Breast epithelium (tissue), 4 donors: ENCODE measurements around the gene ZNF678. TPM values are rescaled to one million over a fixed set of nuclear protein-coding genes. Genes with fewer than 3 reads are reported as not detected.

Experiments used
- DNase-seq, 2 donors: peaks; one replicate each; pipeline ENCODE4 v3.0.0-alpha.2; 2019; ENCODE audit warnings: low spot score in 2 of 2
- H3K27ac ChIP-seq, 2 donors: fragments of 200-600 bp; sonication (generic) in 1 of 2; one replicate each; pipeline ENCODE4 v1.5.1; 2016 to 2019; ENCODE audit warnings: mild to moderate bottlenecking in 1 of 2
- H3K27me3 ChIP-seq, 2 donors: fragments of 200-600 bp; sonication (generic) in 1 of 2; one replicate each; pipeline versions ENCODE4 v1.5.1 to v1.6.0; 2017 to 2019; ENCODE audit warnings: control low read depth in 1 of 2, mild to moderate bottlenecking in 1 of 2
- H3K36me3 ChIP-seq: fragments of 200-600 bp; one replicate; pipeline ENCODE4 v1.5.1; 2019
- H3K4me1 ChIP-seq, 2 donors: fragments of 200-600 bp; sonication (generic); one replicate each; pipeline ENCODE4 v1.5.1; 2016 to 2019; ENCODE audit warnings: control low read depth in 1 of 2
- H3K4me3 ChIP-seq, 3 donors: fragments of 200-600 bp; sonication (generic); 1 replicate in 2 of 3; 2 replicates in 1 of 3; pipeline ENCODE4 v1.5.1; 2016 to 2019; ENCODE audit warnings: mild to moderate bottlenecking in 3 of 3, moderate library complexity in 2 of 3
- H3K9me3 ChIP-seq, 2 donors: fragments of 200-600 bp; sonication (generic) in 1 of 2; one replicate each; pipeline ENCODE4 v1.5.1; 2016 to 2019; ENCODE audit warnings: control low read depth in 1 of 2
- POLR2A ChIP-seq: fragments of 450-650 bp; IDR thresholded peaks from one replicate; pipeline ENCODE4 v1.6.1; 2016; ENCODE audit warnings: antibody characterized with exemption, mild to moderate bottlenecking, moderate library complexity
- POLR2AphosphoS5 ChIP-seq, 3 donors: sonication (generic); formaldehyde crosslinking; IDR thresholded peaks; one replicate each; pipeline ENCODE4 v1.6.1; 2017; ENCODE audit warnings: antibody characterized with exemption in 3 of 3
- intact Hi-C: fragments of 100-400 bp; cut with DNase I; formaldehyde crosslinking; loops from one replicate; pipeline ENCODE4 v1.15.1; 2023; ENCODE audit warnings: low total_unique reads
- total RNA-seq, 3 donors: library from RNA; depleted of rRNA; stranded (reverse); fragments of >200 nt; gene quantifications; one replicate each; pipeline ENCODE4 v1.1.0, GENCODE V29; 2016
- TF ChIP-seq, protein P1 (sequence below), 3 donors: fragments of 450-650 bp; IDR thresholded peaks; one replicate each; pipeline ENCODE4 v1.5.1; 2016 to 2017; ENCODE audit warnings: antibody characterized with exemption in 3 of 3, mild to moderate bottlenecking in 3 of 3, moderate library complexity in 3 of 3

The ZNF678 gene
- total RNA-seq, 3 donors from 2014 or later = 8.5 to 19.8 (median 12.8) TPM

DNA sequence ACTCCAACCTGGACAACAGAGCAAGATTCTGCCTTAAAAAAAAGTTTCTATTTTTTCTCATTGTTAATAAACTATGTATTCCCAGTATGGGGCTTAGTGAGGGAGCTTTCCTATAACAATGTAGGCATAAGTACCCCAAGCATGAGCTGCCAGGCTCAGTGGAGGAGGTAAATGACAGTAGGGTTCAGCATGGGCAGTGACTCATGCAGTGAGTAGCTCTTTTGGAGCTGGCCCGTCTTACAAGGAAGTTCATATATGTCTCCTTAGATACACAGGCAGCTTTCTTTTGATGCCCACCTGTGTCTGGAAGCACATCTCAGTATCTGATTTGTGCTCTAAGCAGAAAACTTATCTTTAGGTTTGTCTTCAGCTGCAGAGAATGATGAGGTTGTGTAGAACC, 57.9 kb downstream of the ZNF678 start:
- no peak for DNase-seq
- H3K4me3 ChIP-seq = no peak overlapping the region
- H3K36me3 ChIP-seq = no peaks in the 10 kb centered on the region
- no peaks in the 10 kb centered on the region for H3K27me3 ChIP-seq
- H3K27ac ChIP-seq = no peak overlapping the region
- TF ChIP-seq, protein P1, sequence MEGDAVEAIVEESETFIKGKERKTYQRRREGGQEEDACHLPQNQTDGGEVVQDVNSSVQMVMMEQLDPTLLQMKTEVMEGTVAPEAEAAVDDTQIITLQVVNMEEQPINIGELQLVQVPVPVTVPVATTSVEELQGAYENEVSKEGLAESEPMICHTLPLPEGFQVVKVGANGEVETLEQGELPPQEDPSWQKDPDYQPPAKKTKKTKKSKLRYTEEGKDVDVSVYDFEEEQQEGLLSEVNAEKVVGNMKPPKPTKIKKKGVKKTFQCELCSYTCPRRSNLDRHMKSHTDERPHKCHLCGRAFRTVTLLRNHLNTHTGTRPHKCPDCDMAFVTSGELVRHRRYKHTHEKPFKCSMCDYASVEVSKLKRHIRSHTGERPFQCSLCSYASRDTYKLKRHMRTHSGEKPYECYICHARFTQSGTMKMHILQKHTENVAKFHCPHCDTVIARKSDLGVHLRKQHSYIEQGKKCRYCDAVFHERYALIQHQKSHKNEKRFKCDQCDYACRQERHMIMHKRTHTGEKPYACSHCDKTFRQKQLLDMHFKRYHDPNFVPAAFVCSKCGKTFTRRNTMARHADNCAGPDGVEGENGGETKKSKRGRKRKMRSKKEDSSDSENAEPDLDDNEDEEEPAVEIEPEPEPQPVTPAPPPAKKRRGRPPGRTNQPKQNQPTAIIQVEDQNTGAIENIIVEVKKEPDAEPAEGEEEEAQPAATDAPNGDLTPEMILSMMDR (IDR thresholded peaks at IDR 0.05) = no peak
- TF ChIP-seq POLR2AphosphoS5 (IDR thresholded peaks at IDR 0.05) (no peak), POLR2A (no peak)
- intact Hi-C loops = no loop called here
- peaks cover 46 to 56% of the 10 kb centered on the region in 2 donors for H3K9me3 ChIP-seq
- H3K4me1 ChIP-seq = no peaks in the 10 kb centered on the region

DNA sequence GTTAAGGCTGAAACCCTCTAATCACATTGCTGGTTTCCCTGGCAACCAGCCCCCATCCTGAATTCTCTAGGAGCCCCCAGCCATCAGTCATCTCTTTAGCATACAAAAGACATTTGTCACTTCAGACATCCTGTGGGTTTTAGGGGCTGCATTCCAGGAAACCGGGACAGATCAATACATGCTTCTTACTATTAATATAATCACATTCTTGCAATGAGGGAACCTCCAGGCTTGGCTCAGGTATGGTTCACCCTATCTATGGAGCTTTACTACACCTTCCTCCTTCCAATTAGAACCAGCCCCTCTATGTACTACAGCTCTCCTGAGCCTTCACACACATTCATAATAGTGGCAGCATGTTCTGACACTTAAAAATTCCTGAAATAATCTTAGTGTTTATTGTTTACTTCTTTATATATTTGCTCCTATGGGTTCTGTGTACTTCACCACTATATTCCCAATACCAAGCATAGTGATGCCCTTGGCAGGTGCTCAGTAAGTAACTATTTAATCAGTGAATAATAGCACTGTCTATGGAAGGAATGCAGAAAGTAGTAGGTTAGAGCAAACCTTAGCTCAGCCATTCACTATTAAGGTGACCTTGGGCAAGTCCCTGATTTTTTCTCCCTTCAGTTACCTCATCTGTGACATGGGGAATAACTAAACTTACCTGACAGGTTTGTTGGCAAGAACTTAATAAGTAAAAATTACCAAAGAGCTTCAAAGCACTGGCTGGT, 59.6 kb downstream of the ZNF678 start:
- Histone ChIP-seq H3K9me3 (peaks cover 53 to 63% of the 10 kb centered on the region in 2 donors), H3K4me1 (no peaks in the 10 kb centered on the region)
- intact Hi-C loops = no loop called here

GRCh38 chr1:227632325-227632724, 69.0 kb downstream of the ZNF678 start:
- no peaks in the 10 kb centered on the region for H3K27me3 ChIP-seq
- H3K36me3 ChIP-seq = no peaks in the 10 kb centered on the region
- intact Hi-C loops = no loop called here
- H3K4me3 ChIP-seq = no peak overlapping the region
- H3K9me3 ChIP-seq = peaks cover 80 to 90% of the 10 kb centered on the region in 2 donors
- no peak for DNase-seq
- no peaks in the 10 kb centered on the region for H3K4me1 ChIP-seq
- no peak for TF ChIP-seq POLR2AphosphoS5 (IDR thresholded peaks at IDR 0.05)
- no peak for TF ChIP-seq POLR2A
- TF ChIP-seq, protein P1 (IDR thresholded peaks at IDR 0.05) = no peak
- no peak overlapping the region for H3K27ac ChIP-seq

More for the DNA sequence above, 59.6 kb downstream of the ZNF678 start:
- no peaks in the 10 kb centered on the region for H3K36me3 ChIP-seq
- H3K4me3 ChIP-seq = no peak overlapping the region
- H3K27ac ChIP-seq = no peak overlapping the region
- DNase-seq = no peak
- TF ChIP-seq, protein P1 (IDR thresholded peaks at IDR 0.05) = no peak
- TF ChIP-seq POLR2A = no peak
- TF ChIP-seq POLR2AphosphoS5 (IDR thresholded peaks at IDR 0.05) = no peak
- no peaks in the 10 kb centered on the region for H3K27me3 ChIP-seq

DNA sequence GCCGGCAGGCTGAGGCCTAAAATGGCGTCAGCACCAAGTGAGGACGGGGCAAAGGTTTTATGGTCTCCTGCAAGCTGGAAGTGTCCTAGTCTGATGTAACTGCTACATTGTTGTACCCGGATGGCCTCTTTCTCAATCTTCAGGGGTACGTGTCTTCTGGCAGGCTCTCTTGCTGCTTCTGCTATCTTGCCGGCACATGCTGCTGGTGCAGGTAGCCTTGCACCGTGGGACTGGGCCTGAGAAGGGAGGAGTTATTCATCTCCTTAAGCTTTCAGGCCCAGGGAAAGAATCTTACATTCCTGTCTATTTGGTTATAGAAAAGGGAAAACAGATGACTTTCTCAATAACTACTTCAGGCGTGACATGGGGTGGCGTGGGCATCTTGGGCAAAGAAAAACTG, 72.2 kb downstream of the ZNF678 start:
- DNase-seq = no peak
- no peaks in the 10 kb centered on the region for H3K27me3 ChIP-seq
- no peaks in the 10 kb centered on the region for H3K4me1 ChIP-seq
- intact Hi-C loops = no loop called here
- TF ChIP-seq POLR2A (no peak), POLR2AphosphoS5 (IDR thresholded peaks at IDR 0.05) (no peak)
- TF ChIP-seq, protein P1 (IDR thresholded peaks at IDR 0.05) = no peak
- H3K4me3 ChIP-seq = no peak overlapping the region
- no peaks in the 10 kb centered on the region for H3K36me3 ChIP-seq
- H3K27ac ChIP-seq = no peak overlapping the region
- peaks cover 93 to 98% of the 10 kb centered on the region in 2 donors for H3K9me3 ChIP-seq

- H3K36me3 ChIP-seq = peaks cover 15% of the 10 kb centered on the region
- H3K4me1 ChIP-seq = no peaks in the 10 kb centered on the region
- H3K4me3 ChIP-seq = no peak overlapping the region
- TF ChIP-seq, protein P1 (IDR thresholded peaks at IDR 0.05) = no peak
- no peak for TF ChIP-seq POLR2AphosphoS5 (IDR thresholded peaks at IDR 0.05)
- TF ChIP-seq POLR2A = no peak
- peaks cover 79 to 99% of the 10 kb centered on the region in 2 donors for H3K9me3 ChIP-seq
- no peak for DNase-seq
- no peak overlapping the region for H3K27ac ChIP-seq
- no peaks in the 10 kb centered on the region for H3K27me3 ChIP-seq
- intact Hi-C loops = no loop called here
Observed at GRCh38 chr1:227654431-227654830, 91.1 kb downstream of the ZNF678 start.
